ENCODE data around the gene ECT2L. TPM values are rescaled to one million over a fixed set of nuclear protein-coding genes. Genes with fewer than 3 reads are reported as not detected.

The ECT2L gene
- polyA plus RNA-seq, 2 of the 4 experiments (the other 2 are of a cell fraction) = 0.01 TPM; not detected in 1

GRCh38 chr6:138907167-138907566 lies 111.3 kb downstream of the ECT2L start:
- H3K9me3 ChIP-seq = no peaks in the 10 kb centered on the region
- CTCF ChIA-PET = no interaction called here
- H3K27ac ChIP-seq = no peak overlapping the region
- WGBS (ENCODE audit: missing lambda C conversion rate) = 91% methylated on average over 7 of the region's 7 CpGs
- no peak for DNase-seq (ENCODE audit: low read depth in 1 of 2, low spot score in 1 of 2)
- POLR2A ChIA-PET = no interaction called here
- no peak for ATAC-seq
- no peak overlapping the region for H3K4me3 ChIP-seq
- H3K4me1 ChIP-seq = no peaks in the 10 kb centered on the region
- TF ChIP-seq NFE2L2 (conservative IDR thresholded peaks at IDR 0.05; ENCODE audit: low read length) (no peak), FOSB (CRISPR knock-in tag; IDR thresholded peaks at IDR 0.05) (no peak), MYC (IDR thresholded peaks at IDR 0.05; ENCODE audit: borderline replicate concordance, low read length) (no peak), E2F6 (IDR thresholded peaks at IDR 0.05; ENCODE audit: borderline replicate concordance, low read depth) (no peak), BHLHE40 (IDR thresholded peaks at IDR 0.05; ENCODE audit: low read depth, low read length) (no peak), CHD4 (IDR thresholded peaks at IDR 0.05; ENCODE audit: borderline replicate concordance) (no peak), ZC3H11A (IDR thresholded peaks at IDR 0.05) (no peak), KDM5A (IDR thresholded peaks at IDR 0.05) (no peak), ESRRA (IDR thresholded peaks at IDR 0.05; ENCODE audit: borderline replicate concordance, low read length) (no peak), EP300 (IDR thresholded peaks at IDR 0.05) (no peak), RCOR1 (IDR thresholded peaks at IDR 0.05; ENCODE audit: low read depth, low read length) (no peak), BCL3 (IDR thresholded peaks at IDR 0.05) (no peak), RARB (CRISPR knock-in tag; IDR thresholded peaks at IDR 0.05) (no peak), HES2 (IDR thresholded peaks at IDR 0.05) (no peak), CHD2 (IDR thresholded peaks at IDR 0.05; ENCODE audit: low read length, partially characterized antibody) (no peak), POLR2A (IDR thresholded peaks at IDR 0.05; ENCODE audit: low read length) (no peak), FOXS1 (CRISPR knock-in tag; IDR thresholded peaks at IDR 0.05) (no peak), ZNF302 (CRISPR knock-in tag; IDR thresholded peaks at IDR 0.05) (no peak), POLR2AphosphoS2 (conservative IDR thresholded peaks at IDR 0.05; ENCODE audit: low read length) (no peak), JUN (IDR thresholded peaks at IDR 0.05) (no peak)
- no peak overlapping the region for H3K4me2 ChIP-seq
- FAIRE-seq = no peak

- ChIA-PET CTCF (no interaction called here), POLR2A (no interaction called here)
- no peak for ATAC-seq
- no peaks in the 10 kb centered on the region for H3K9me3 ChIP-seq
- H3K4me2 ChIP-seq = no peak overlapping the region
- TF ChIP-seq MAFK (IDR thresholded peaks at IDR 0.05; ENCODE audit: partially characterized antibody) = no peak
- TF ChIP-seq EHF (CRISPR knock-in tag; IDR thresholded peaks at IDR 0.05) = no peak
- no peak for TF ChIP-seq NFE2L2 (conservative IDR thresholded peaks at IDR 0.05; ENCODE audit: low read length)
- no peak for TF ChIP-seq ESRRA (IDR thresholded peaks at IDR 0.05; ENCODE audit: borderline replicate concordance, low read length)
- no peak for TF ChIP-seq FOSL2 (IDR thresholded peaks at IDR 0.05)
- no peak for TF ChIP-seq FOSL2 (CRISPR knock-in tag; IDR thresholded peaks at IDR 0.05)
- no peak for TF ChIP-seq CBX8 (IDR thresholded peaks at IDR 0.05)
- no peak for TF ChIP-seq ZFP36 (IDR thresholded peaks at IDR 0.05; ENCODE audit: borderline replicate concordance, partially characterized antibody)
- no peak for TF ChIP-seq RNF2 (IDR thresholded peaks at IDR 0.05; ENCODE audit: borderline replicate concordance, low read depth)
- no peak for TF ChIP-seq ZNF302 (CRISPR knock-in tag; IDR thresholded peaks at IDR 0.05)
- TF ChIP-seq TFCP2L1 (CRISPR knock-in tag; IDR thresholded peaks at IDR 0.05) = no peak
- no peak for TF ChIP-seq MAZ (IDR thresholded peaks at IDR 0.05; ENCODE audit: borderline replicate concordance, low read depth, low read length)
- FAIRE-seq = no peak
- H3K4me3 ChIP-seq = no peak overlapping the region
- no peak overlapping the region for H3K27ac ChIP-seq
- no peaks in the 10 kb centered on the region for H3K4me1 ChIP-seq
- DNase-seq (ENCODE audit: low read depth in 1 of 2, low spot score in 1 of 2) = no peak
- WGBS (ENCODE audit: missing lambda C conversion rate) = 82% methylated on average over 4 of the region's 4 CpGs
Observed at GRCh38 chr6:138909511-138909910, 113.6 kb downstream of the ECT2L start.

Measured in A549 (cell line).